Measurements from ENCODE around the gene MORC3. TPM values are rescaled to one million over a fixed set of nuclear protein-coding genes. Genes with fewer than 3 reads are reported as not detected.
"Not testable (repeated sequence)": the region's sequence is repeated elsewhere in the genome, so short reads cannot be mapped to it uniquely, and the experiment has no call there.

MORC3 gene
- total RNA-seq, 1 donor from 2014 or later, result 23.1 TPM

GRCh38 chr21:36369064-36369685, 49.2 kb downstream of the MORC3 start:
- no peaks in the 10 kb centered on the region for H3K9me3 Mint-ChIP-seq (ENCODE audit: low read depth)
- DNase-seq (ENCODE audit: low spot score), result no peak
- H3K4me3 Mint-ChIP-seq (ENCODE audit: unreplicated experiment), result no peak overlapping the region
- no peak overlapping the region for H3K27ac Mint-ChIP-seq (ENCODE audit: unreplicated experiment)
- H3K4me1 Mint-ChIP-seq (ENCODE audit: low read depth), result no peaks in the 10 kb centered on the region
- H3K36me3 Mint-ChIP-seq (ENCODE audit: low read depth), result peaks cover 44% of the 10 kb centered on the region
- H3K27me3 Mint-ChIP-seq (ENCODE audit: low read depth), result no peaks in the 10 kb centered on the region
- TF ChIP-seq CTCF (IDR thresholded peaks at IDR 0.05), result no peak

GRCh38 chr21:36375994-36376393, 56.0 kb downstream of the MORC3 start:
- no peak overlapping the region for H3K4me3 Mint-ChIP-seq (ENCODE audit: unreplicated experiment)

GRCh38 chr21:36377391-36377842, 57.4 kb downstream of the MORC3 start:
- TF ChIP-seq CTCF (IDR thresholded peaks at IDR 0.05), result no peak
- H3K27me3 Mint-ChIP-seq (ENCODE audit: low read depth), result no peaks in the 10 kb centered on the region
- no peak overlapping the region for H3K4me3 Mint-ChIP-seq (ENCODE audit: unreplicated experiment)
- no peak for DNase-seq (ENCODE audit: low spot score)
- H3K27ac Mint-ChIP-seq (ENCODE audit: unreplicated experiment), result no peak overlapping the region
- no peaks in the 10 kb centered on the region for H3K9me3 Mint-ChIP-seq (ENCODE audit: low read depth)
- peaks cover 23% of the 10 kb centered on the region for H3K36me3 Mint-ChIP-seq (ENCODE audit: low read depth)
- H3K4me1 Mint-ChIP-seq (ENCODE audit: low read depth), result peaks cover 4% of the 10 kb centered on the region

More at GRCh38 chr21:36375994-36376393, 56.0 kb downstream of the MORC3 start:
- Mint-ChIP-seq H3K27ac (ENCODE audit: unreplicated experiment) (no peak overlapping the region), H3K36me3 (ENCODE audit: low read depth) (peaks cover 30% of the 10 kb centered on the region), H3K27me3 (ENCODE audit: low read depth) (no peaks in the 10 kb centered on the region), H3K4me1 (ENCODE audit: low read depth) (no peaks in the 10 kb centered on the region), H3K9me3 (ENCODE audit: low read depth) (no peaks in the 10 kb centered on the region)
- no peak for DNase-seq (ENCODE audit: low spot score)
- no peak for TF ChIP-seq CTCF (IDR thresholded peaks at IDR 0.05)

GRCh38 chr21:36379251-36379650, 59.3 kb downstream of the MORC3 start:
- TF ChIP-seq CTCF (IDR thresholded peaks at IDR 0.05), result no peak
- Mint-ChIP-seq H3K27ac (ENCODE audit: unreplicated experiment) (no peak overlapping the region), H3K9me3 (ENCODE audit: low read depth) (no peaks in the 10 kb centered on the region), H3K36me3 (ENCODE audit: low read depth) (peaks cover 15% of the 10 kb centered on the region), H3K4me1 (ENCODE audit: low read depth) (peaks cover 4% of the 10 kb centered on the region), H3K27me3 (ENCODE audit: low read depth) (no peaks in the 10 kb centered on the region), H3K4me3 (ENCODE audit: unreplicated experiment) (no peak overlapping the region)
- DNase-seq (ENCODE audit: low spot score), result no peak

- Mint-ChIP-seq H3K36me3 (ENCODE audit: low read depth) (peaks cover 9% of the 10 kb centered on the region), H3K4me1 (ENCODE audit: low read depth) (peaks cover 8% of the 10 kb centered on the region), H3K4me3 (ENCODE audit: unreplicated experiment) (no peak overlapping the region), H3K9me3 (ENCODE audit: low read depth) (no peaks in the 10 kb centered on the region), H3K27me3 (ENCODE audit: low read depth) (no peaks in the 10 kb centered on the region), H3K27ac (ENCODE audit: unreplicated experiment) (no peak overlapping the region)
- no peak for TF ChIP-seq CTCF (IDR thresholded peaks at IDR 0.05)
- no peak for DNase-seq (ENCODE audit: low spot score)
Observed at GRCh38 chr21:36381841-36382589, 62.0 kb downstream of the MORC3 start.

GRCh38 chr21:36382722-36383121, 62.7 kb downstream of the MORC3 start:
- H3K36me3 Mint-ChIP-seq (ENCODE audit: low read depth); H3K9me3 Mint-ChIP-seq (ENCODE audit: low read depth); DNase-seq (ENCODE audit: low spot score); H3K4me3 Mint-ChIP-seq (ENCODE audit: unreplicated experiment); H3K27me3 Mint-ChIP-seq (ENCODE audit: low read depth); H3K4me1 Mint-ChIP-seq (ENCODE audit: low read depth); H3K27ac Mint-ChIP-seq (ENCODE audit: unreplicated experiment): not testable (repeated sequence)

Data from chondrocyte (in vitro differentiated cells).